Right ventricle myocardium inferior (tissue), 1 donor: ENCODE measurements around the gene CPED1. TPM values are rescaled to one million over a fixed set of nuclear protein-coding genes. Genes with fewer than 3 reads are reported as not detected.
A peak's percentile ranks its signal among the peaks of the same experiment; 100 is the strongest.
"Not testable (repeated sequence)": the region's sequence is repeated elsewhere in the genome, so short reads cannot be mapped to it uniquely, and the experiment has no call there.

Source experiments
- ATAC-seq: fragments of 200-7000 bp; cut with Tn5 transposase; one replicate; pipeline ENCODE4 v1.9.1; 2020; ENCODE audit warnings: mild to moderate bottlenecking, moderate library complexity
- DNase-seq: peaks from one replicate; pipeline ENCODE4 v3.0.0; 2021; ENCODE audit errors: missing footprints
- intact Hi-C: fragments of 100-400 bp; cut with DNase I; formaldehyde crosslinking; loops from one replicate; pipeline ENCODE4 v1.11.0; 2022
- total RNA-seq: library from RNA; stranded (reverse); fragmentation: NEBNext Ultra II Directional; extraction: Animal tissue kit (Norgen Biotek cat#: 25700); gene quantifications from one replicate; pipeline ENCODE4 v1.2.1, GENCODE V29; 2021
- donor health status: DM: no; HTN: yes; CAD: no; lungs with severe emphysema.

CPED1 gene
- total RNA-seq, 1 donor from 2014 or later = 27.5 TPM

DNA sequence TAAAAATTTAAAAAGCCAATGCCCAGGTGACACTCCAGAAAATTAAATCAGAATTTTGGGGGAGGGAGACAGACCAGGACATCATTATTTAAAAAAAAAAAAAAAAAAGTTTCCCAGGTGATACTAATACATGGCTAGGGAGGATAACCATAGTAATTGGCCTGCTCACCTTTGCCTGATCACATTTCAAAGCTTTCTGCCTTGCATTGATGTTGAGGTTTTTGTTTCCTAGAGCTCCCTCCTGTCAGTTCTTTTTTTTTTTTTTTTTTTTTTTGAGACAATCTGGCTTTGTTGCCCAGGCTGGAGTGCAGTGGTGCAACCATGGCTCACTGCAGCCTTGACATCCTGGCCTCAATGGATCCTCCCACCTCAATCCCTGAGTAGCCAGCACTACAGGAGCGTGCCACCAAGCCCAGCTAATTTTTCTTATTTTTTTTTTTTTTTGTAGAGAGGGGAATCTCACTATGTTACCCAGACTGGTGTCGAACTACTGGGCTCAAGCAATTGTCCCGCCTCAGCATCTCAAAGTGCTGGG is 38.1 kb downstream of the CPED1 start:
- intact Hi-C loops = loop anchor here (5.0 kb wide), 1 partner anchor 36 kb away; no protein-coding TSS in a partner anchor
- DNase-seq (no peak), ATAC-seq (no peak)

DNA sequence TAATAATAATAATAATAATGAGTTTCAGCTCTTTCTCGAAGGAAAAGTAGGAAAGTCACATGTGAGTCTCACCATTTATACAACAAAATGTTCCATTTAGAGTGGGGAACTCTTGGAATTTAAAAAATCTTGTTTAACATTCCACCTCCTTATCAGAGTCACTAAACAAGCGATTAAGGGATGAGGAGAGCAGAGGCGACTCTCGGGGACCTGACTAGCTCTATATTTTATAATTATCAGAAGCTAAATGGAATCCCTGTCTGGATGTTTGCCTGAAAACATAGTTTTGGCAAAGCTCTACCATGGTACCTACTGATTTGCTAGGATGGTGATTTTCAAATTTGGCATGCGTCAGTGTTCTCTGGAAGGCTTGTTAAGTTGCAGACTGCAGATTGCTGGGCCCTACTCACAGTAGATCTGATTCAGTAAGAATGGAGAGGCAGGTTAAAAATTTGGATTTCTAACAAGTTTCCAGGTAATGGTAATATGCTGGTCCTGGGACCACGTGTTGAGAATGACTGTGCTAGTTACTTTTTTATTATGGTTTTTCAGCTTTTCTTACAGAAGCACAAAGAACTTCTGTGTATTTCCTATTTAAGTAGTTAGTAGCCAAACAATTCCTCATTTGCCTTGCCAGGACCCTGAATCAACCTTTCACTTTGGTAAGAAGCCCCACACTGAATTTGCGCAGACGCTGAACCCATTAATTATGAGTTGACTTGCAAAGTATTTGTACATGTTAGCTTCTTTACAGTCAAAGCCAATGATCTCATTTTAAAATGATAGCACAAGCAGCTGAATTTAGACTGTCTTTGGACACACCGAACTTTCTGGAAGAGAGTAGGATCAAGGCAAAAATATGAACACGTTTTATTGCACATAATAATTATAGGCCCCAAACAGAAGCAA is 39.5 kb downstream of the CPED1 start:
- intact Hi-C loops = loop anchor here (5.0 kb wide), 1 partner anchor 34 kb away; no protein-coding TSS in a partner anchor
- ATAC-seq = peak; percentile 58
- DNase-seq = no peak

DNA sequence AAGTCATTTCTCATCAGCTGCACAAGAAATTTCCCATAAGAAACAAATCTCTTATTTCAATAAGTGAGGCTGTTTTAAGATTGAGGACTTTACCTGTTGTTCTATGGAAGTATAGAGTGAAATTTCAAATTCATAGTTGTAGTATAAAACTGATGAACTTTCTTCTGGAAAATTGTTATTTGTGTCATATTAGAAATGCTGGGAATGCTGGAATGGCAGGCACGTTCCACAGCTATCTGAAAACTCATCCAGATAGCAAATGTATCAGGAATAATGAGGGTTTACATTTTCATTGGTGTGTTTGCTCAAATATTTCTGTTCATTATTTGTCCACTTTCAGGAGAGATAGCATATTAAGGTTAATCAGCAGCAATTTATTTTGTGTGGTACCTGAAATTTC is 40.8 kb downstream of the CPED1 start:
- intact Hi-C loops = loop anchor here (5.0 kb wide), 1 partner anchor 33 kb away; no protein-coding TSS in a partner anchor
- ATAC-seq (no peak), DNase-seq (no peak)

DNA sequence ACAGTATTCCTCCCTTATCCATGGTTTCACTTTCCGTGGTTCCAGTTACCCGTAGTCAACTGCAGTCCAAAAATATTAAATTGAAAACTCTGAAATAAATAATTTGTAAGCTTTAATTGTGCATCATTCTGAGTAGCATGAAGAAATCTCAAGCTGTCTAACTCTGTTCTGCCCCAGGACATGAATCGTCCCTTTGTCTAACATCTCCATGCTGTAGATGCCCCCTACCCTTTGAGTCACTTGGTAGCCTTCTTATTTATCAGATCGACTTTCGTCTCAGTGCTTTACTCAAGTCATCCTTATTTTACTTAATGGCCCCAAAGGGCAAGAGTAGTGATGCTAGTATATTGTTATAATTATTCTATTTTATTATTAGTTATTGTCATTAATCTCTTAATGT is 41.8 kb downstream of the CPED1 start:
- ATAC-seq (no peak), DNase-seq (no peak)
- intact Hi-C loops = no loop called here

DNA sequence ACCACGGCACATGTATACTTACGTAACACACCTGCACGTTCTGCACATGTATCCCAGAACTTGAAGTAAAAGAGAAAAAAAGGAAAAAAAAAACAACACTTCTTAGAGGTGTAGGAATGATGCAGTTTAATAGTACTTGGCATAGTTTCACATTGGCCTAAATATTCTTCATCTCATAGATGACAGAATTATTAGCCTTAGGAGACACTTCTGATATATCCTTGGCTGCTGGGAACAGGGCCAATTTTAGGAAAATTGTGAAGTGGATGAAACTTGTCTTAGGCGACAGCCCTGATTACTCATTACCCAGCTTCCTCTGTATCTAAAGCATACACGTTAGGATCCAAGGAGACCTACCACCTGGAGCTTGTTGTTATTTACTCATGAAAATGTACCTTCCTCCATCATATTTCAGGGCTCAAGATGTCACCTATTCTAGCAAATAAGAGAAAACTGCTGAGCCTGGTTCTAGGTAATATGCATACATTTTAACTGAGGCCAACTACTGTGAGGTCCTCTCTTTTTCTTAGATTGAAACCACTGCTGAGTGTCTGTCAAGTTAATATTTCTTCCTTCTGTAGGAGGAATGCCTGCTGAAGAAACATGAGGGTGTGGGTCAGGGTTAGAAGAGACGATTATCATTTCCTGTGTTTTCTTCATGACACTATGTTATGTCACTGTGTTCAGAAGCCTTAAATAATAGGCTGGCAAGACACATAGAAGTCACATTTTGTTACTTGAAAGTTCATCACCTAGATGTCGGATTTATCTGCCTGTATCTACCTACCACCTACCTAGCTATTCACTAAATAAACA is 44.3 kb downstream of the CPED1 start:
- ATAC-seq = no peak
- intact Hi-C loops = no loop called here

DNA sequence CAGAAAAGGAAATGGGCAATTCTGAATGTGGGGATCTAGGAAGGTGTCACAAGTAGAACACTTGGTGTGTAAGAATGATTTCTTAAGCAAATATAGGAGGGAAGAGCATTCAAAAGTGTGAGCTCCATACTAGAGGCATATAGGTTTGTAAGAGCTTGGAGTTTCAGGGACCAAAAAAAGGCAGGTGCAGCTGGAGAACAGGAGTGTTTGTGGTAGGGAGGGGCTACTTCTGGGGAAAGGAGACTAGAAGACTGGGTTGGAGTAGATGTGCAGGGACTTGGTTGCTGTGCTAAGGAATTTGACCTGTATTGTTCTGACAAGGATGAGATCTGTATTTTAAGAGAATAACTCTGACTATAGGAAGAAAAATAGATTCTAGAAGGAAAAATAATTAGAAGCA is 46.4 kb downstream of the CPED1 start:
- intact Hi-C loops = no loop called here
- ATAC-seq (no peak), DNase-seq (no peak)

More for the DNA sequence above, 44.3 kb downstream of the CPED1 start:
- DNase-seq = no peak

DNA sequence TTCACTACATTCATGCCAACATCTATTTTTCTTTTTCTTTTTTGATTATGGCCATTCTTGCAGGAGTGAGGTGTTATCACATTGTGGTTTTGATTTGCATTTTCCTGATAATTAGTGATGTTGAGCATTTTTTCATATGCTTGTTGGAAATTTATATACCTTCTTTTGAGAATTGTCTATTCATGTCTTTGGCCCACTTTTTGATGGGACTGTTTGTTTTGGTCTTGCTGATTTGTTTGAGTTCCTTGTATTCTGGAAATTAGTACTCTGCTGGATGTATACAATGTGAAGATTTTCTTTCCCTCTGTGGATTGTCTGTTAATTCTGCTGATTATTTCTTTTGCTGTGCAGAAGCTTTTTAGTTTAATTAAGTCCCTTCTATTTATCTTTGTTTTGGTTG is 48.3 kb downstream of the CPED1 start:
- intact Hi-C loops, ATAC-seq, DNase-seq: not testable (repeated sequence)

DNA sequence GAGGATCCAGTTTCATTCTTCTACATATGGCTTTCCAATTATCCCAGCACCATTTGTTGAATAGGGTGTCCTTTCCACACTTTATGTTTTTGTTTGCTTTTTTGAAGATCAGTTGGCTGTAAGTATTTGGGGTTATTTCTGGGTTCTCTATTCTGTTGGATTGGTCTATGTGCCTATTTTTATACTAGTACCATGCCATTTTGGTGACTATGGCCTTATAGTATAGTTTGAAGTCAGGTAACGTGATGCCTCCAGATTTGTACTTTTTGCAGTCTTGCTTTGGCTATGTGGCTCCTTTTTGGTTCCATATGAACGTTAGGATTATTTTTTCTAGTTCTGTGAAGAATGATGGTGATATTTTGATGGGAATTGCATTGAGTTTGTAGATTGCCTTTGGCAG is 48.8 kb downstream of the CPED1 start:
- ATAC-seq, intact Hi-C loops, DNase-seq: not testable (repeated sequence)

DNA sequence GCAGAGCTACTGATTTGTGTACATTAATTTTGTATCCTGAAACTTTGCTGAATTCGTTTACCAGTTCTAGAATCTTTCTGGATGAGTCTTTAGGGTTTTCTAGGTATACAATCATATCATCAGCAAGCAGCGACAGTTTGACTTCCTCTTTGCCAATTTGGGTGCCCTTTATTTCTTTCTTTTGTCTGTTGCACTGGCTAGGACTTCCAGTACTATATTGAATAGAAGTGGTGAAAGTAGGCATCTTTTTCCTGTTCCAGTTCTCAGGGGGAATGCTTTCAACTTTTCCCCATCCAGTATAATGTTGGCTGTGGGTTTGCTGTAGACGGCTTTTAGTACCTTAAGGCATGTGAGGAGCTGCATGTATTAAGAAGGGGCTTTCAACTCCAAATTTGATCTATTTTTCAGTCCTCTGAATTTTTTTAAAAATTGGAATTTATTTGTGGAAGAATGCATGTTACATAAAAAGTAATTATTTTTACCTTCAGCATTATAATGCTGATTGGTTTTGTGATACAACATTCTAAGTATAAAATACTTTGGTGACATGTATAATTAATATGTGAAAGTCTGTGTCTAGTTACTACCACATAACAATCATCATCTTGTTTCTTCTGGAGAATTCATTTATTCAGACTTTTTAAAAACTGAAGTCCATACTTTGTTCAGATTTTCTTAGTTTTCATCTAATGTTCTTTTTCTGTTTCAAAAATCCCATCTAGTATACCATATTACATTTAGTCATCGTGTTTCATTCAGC is 49.6 kb downstream of the CPED1 start:
- intact Hi-C loops = no loop called here
- no peak for ATAC-seq

DNA sequence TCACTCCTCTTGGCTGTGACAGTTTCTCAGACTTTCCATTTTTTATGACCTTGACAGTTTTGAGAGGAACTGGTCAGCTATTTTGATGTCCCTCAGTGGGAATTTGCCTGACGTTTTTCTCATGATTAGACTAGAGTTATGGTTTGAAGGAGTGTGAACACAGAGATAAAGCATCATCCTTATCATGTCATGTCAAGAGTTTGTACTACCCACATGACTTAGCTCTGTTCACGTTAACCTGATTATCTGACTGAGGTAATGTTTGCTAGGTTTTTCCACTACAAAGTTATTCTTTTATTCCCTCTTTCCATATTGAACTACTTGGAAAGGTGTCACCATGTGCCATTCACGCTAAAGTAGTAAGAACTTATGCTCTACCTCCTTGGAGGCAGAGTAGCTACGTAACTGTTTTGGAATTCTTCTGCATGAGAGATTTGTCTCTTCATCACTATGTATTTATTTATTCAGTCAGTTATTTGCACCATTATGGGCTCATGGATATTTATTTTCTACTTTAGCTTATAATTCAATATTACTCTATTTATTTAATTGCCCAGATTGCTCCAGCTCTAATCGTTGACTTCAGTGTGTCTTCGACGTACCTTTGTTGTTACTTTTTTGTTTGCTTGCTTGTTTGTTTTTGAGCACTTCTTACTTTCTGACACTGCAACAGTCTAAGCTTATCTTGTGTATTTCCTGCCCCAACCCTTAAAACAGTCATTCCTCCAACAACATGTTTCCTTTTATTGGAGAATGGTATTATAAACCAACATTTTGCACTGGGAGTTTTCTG is 50.4 kb downstream of the CPED1 start:
- ATAC-seq (peak; percentile 44), DNase-seq (no peak)
- intact Hi-C loops = no loop called here

More for the DNA sequence above, 49.6 kb downstream of the CPED1 start:
- no peak for DNase-seq

DNA sequence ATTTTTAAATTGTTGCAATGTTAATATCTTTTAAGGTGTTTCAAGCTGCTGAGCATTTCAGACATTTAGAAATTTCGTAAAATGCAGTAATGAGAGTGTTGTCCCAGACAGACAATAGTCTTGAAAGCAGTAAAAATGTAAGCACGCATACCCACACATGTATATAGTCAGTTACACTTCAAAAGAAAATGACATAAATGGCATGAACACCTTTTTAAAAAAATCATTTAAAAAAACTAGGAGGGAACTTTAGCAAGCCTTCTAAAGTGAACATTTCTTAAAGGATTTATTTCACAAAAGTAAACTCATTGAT is 51.0 kb downstream of the CPED1 start:
- intact Hi-C loops = no loop called here
- ATAC-seq (no peak), DNase-seq (no peak)

DNA sequence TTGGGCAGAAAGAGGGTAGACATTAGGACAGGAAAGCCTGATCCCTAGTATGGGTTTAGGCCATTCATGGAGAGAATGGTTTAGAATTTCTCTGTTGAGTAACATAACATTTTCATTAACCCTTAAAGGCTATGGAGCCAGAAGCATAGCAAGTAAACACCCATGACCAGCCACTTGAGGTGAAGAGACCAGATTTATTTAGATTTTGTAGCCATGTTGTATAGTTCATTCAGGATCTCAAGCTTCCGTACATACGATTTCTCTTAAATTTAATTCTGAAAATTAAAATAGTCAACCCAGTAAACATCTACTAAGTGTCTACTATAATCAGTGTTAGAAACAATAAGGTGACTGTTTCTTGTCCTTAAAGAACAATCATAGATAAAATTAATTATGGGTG is 51.5 kb downstream of the CPED1 start:
- intact Hi-C loops = loop anchor here (5.0 kb wide), 1 partner anchor 53 kb away; the partner anchor contains the start of gene CPED1
- DNase-seq (no peak), ATAC-seq (no peak)

DNA sequence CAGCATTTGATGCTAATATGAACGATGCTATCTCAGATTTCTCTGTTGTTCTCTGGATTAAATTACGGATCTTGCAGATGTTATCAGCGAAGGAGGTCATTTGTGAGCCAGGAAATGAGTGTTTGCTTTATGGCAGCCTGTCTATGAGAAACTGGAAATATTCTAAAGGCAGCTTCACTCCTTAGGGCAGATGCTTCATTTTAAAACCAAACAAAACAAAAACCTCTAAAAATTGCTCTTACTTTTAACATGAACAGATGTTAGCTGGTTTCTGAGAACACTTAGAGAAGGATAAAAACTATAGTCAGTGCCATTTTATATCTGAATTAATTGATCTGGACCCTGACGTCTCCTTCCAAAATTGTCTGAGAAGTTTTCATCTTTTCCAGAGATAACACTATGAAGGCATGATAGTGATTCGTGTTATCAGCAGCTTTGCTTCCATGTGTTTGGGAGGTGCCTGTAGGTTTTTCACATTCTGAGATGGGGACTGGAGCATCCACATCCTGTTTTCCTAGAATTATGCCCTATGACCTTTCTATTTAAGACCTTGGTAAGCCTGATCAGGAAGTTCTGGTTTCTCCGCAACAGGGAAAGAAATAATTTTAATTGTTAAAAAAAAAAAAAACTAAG is 53.1 kb downstream of the CPED1 start:
- intact Hi-C loops = loop anchor here (5.0 kb wide), 1 partner anchor 54 kb away; the partner anchor contains the start of gene CPED1
- ATAC-seq = no peak

DNA sequence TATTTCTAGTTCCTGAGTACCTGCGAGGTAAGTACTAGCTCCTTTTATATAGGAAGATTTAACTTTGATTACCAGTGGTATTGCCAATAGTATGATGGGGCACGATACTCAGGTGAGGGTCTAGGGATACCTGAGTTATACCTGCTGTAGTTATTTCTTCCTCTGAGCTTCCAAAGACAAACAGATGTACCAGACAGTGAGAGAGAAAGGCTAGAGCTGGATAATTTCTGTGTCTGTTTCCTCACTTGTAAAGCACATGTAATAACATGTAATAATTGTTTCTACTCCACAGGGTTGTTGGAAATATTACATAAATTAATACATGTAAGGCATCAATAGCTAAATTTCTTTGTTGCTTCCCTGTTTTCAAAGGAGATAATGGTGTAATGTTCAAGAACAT is 53.7 kb downstream of the CPED1 start:
- intact Hi-C loops = loop anchor here (5.0 kb wide), 1 partner anchor 55 kb away; the partner anchor contains the start of gene CPED1
- ATAC-seq = no peak

More for the DNA sequence above, 53.1 kb downstream of the CPED1 start:
- DNase-seq = no peak

DNA sequence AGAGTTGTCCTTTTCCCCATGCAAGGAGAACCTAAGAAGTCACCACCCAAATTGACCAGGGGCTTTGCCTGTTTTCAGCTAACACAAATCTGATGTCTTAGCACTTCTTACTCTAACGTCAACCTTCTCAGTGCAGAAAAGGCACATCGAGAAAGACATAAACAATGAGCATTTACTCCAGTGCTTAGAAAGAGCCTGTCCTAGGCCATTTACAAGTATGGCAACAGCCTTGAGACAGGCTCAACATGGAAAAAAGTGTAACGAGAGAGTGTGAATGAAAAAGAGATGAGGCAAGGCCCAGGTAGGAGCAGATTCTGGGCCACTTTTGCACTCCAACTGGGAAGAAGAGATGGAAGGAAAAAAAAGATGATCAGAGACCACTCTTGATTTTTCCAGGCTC is 54.4 kb downstream of the CPED1 start:
- no peak for DNase-seq
- ATAC-seq = no peak
- intact Hi-C loops = loop anchor here (5.0 kb wide), 1 partner anchor 56 kb away; the partner anchor contains the start of gene CPED1

More for the DNA sequence above, 53.7 kb downstream of the CPED1 start:
- DNase-seq = no peak

DNA sequence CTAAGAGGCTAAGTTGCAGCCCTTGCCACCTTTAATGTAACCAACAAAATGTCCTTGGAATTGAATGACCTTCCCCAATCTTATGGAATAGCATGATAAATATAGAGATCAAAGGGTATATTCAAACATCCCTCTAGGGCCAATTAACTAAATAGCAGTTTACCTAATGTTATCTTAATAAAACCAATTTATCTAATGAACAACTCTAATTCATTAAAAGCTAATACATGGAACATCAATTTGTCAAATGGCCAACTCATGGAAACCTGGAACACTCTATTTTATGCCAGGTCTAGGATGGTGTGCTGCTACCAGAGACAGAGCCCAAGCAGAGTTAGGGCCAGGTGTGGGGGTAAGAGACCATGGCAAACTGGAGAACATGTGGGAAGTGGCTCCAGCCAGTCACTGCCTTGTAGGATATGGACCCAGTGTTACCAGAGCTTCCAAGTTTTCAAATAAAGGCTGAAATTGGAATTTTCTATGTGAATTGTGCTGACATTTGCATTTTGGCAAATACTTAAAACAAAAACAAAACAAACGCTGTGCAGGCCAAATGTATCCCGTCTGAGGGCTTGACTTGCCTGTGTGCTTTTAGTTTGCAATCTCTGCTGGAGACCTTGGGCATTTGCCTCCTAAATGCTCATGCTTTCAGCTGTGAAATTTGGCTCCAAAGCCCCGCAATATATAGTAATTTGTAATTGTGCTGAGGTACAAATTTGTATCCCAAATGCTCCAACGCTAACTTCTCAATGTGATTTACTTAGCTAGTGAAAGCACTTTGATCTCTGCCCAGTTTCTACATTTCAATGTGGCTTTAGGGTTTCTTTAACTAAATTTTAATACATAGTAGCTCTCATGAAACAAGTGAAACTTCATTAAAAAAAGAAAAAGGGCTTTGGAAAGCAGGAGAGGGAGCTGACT is 55.1 kb downstream of the CPED1 start:
- intact Hi-C loops = loop anchor here (5.0 kb wide), 1 partner anchor 56 kb away; the partner anchor contains the start of gene CPED1
- DNase-seq (no peak), ATAC-seq (no peak)
